SJCRH30 (cell line): Measurements from ENCODE around the gene EMX2. TPM values are rescaled to one million over a fixed set of nuclear protein-coding genes. Genes with fewer than 3 reads are reported as not detected.
"Not testable (repeated sequence)": the region's sequence is repeated elsewhere in the genome, so short reads cannot be mapped to it uniquely, and the experiment has no call there.

Source experiments
- DNase-seq, 2 experiments: peaks; one replicate each; pipeline ENCODE4 v3.0.0-alpha.2; 2015 to 2020
- H3K27ac ChIP-seq: fragments of 250-450 bp; sonication (Bioruptor Pico); 2 replicates; pipeline ENCODE4 v1.5.1; 2020; ENCODE audit warnings: mild to moderate bottlenecking, moderate library complexity
- H3K27me3 ChIP-seq: fragments of 250-450 bp; sonication (Bioruptor Pico); 2 replicates; pipeline ENCODE4 v1.5.1; 2020; ENCODE audit warnings: mild to moderate bottlenecking, moderate library complexity
- H3K36me3 ChIP-seq: fragments of 250-450 bp; sonication (Bioruptor Pico); 2 replicates; pipeline ENCODE4 v1.5.1; 2020; ENCODE audit warnings: mild to moderate bottlenecking, moderate library complexity
- H3K4me1 ChIP-seq: fragments of 250-450 bp; sonication (Bioruptor Pico); 2 replicates; pipeline ENCODE4 v1.5.1; 2020; ENCODE audit warnings: mild to moderate bottlenecking, moderate library complexity
- H3K4me3 ChIP-seq: fragments of 250-450 bp; sonication (Bioruptor Pico); 2 replicates; pipeline ENCODE4 v1.5.1; 2020; ENCODE audit warnings: mild to moderate bottlenecking, moderate library complexity
- H3K9me3 ChIP-seq: fragments of 250-450 bp; sonication (Bioruptor Pico); replicated peaks from 2 replicates; pipeline ENCODE4 v1.5.1; 2020; ENCODE audit warnings: mild to moderate bottlenecking, moderate library complexity
- total RNA-seq: library from RNA; depleted of rRNA; stranded (reverse); fragments of >200 nt; shearing (Covaris generic); gene quantifications from 2 replicates; pipeline ENCODE4 v1.2.3, GENCODE V29; 2014; rRNA removed

The EMX2 gene
- total RNA-seq = 2.5 and 2.6 TPM in 2 replicates

DNA sequence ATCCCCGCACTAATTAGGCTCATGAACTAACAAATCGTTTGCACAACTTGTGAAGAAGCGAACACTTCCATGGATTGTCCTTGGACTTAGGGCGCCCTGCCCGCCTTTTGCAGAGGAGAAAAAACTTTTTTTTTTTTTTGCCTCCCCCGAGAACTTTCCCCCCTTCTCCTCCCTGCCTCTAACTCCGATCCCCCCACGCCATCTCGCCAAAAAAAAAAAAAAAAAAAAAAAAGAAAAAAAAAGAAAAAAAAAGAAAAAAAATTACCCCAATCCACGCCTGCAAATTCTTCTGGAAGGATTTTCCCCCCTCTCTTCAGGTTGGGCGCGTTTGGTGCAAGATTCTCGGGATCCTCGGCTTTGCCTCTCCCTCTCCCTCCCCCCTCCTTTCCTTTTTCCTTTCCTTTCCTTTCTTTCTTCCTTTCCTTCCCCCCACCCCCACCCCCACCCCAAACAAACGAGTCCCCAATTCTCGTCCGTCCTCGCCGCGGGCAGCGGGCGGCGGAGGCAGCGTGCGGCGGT, at the start of gene EMX2:
EMX2 (plus strand) TSS at position 41 of the 519 bp plus-strand sequence. CDS start 522 bp downstream, outside the sequence.
- peaks cover 3% of the 10 kb centered on the region; the same call in 1 of the 2 replicates for H3K4me1 ChIP-seq
- H3K36me3 ChIP-seq = no peaks in the 10 kb centered on the region
- peak within 1 kb of the TSS; percentile 16; the same call in 1 of the 2 replicates for H3K27ac ChIP-seq
- H3K9me3 ChIP-seq = no peaks in the 10 kb centered on the region
- peaks cover 13% of the 10 kb centered on the region; the same call in 1 of the 2 replicates for H3K27me3 ChIP-seq
- DNase-seq = no peak
- H3K4me3 ChIP-seq = peak within 1 kb of the TSS; percentile 64

DNA sequence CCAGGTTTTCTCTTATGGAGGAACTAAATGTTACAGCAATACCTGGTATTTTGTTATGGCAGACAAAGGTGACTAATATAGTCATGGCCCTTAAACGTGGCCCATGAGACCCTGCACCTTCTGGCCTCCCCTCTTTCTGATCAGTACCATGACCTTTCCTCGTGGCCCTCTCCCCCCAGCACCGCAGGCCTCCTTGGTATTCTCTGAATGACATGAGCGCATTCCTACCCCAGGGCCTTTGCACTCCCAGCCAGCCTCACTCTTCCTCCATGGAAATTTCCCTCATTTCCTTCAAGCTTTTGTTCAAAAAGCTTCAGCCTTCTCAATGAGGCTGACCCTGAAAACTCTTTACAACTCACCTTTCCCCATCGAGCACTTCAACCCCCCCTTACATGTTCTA, 46.5 kb upstream of the EMX2 start:
- peaks cover 5% of the 10 kb centered on the region; the same call in 1 of the 2 replicates for H3K27me3 ChIP-seq
- H3K4me3 ChIP-seq = no peak overlapping the region
- H3K9me3 ChIP-seq = no peaks in the 10 kb centered on the region
- H3K27ac ChIP-seq = no peak overlapping the region
- no peaks in the 10 kb centered on the region for H3K4me1 ChIP-seq
- no peaks in the 10 kb centered on the region for H3K36me3 ChIP-seq
- no peak for DNase-seq

DNA sequence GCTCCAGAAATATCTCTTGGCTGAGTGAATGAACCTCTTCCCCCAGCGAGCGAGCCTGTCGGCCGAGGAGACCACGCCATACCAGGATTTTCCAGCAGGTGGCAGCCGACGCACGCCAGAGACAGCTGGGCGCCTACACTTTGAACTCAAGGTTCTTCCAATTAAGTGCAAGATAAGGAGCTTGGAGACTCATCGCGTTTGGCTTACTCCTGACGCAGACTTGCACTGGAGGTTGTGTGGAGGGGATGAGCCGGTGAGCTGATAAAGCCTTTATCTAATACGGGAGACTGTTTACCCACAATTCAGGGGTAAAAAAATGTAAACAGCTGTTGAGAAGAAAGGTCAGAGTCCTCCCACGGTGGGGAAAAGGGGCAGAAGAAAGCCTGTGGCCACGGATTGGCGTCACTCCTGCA, 45.9 kb upstream of the EMX2 start:
- Histone ChIP-seq H3K27me3 (peaks cover 5% of the 10 kb centered on the region; the same call in 1 of the 2 replicates), H3K4me3 (no peak overlapping the region), H3K4me1 (no peaks in the 10 kb centered on the region), H3K9me3 (no peaks in the 10 kb centered on the region), H3K27ac (no peak overlapping the region), H3K36me3 (no peaks in the 10 kb centered on the region)
- peak; percentile 64 to 86 for DNase-seq

DNA sequence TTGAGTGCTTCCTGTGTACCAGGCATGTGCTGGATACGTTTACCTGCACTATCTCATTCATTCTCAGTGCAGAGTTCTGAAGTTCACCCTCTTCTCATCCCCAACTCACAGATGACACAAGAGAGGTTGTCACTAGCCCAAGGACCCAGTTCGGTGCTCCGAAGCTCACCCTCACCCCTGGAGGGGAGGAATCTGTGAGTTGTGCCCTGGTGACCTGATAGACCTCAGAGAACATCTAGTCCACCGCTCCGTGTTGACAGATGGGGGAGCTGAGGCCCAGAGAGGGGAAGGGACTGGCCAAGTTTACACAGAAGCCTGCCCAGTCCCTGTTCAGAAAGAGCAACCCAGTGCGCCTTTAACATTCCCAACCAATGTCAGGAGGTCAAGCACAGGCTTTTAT, 44.8 kb upstream of the EMX2 start:
- Histone ChIP-seq H3K9me3 (no peaks in the 10 kb centered on the region), H3K27me3 (peaks cover 5% of the 10 kb centered on the region; the same call in 1 of the 2 replicates), H3K27ac (no peak overlapping the region), H3K36me3 (no peaks in the 10 kb centered on the region), H3K4me3 (no peak overlapping the region), H3K4me1 (peaks cover 7% of the 10 kb centered on the region)
- no peak for DNase-seq

DNA sequence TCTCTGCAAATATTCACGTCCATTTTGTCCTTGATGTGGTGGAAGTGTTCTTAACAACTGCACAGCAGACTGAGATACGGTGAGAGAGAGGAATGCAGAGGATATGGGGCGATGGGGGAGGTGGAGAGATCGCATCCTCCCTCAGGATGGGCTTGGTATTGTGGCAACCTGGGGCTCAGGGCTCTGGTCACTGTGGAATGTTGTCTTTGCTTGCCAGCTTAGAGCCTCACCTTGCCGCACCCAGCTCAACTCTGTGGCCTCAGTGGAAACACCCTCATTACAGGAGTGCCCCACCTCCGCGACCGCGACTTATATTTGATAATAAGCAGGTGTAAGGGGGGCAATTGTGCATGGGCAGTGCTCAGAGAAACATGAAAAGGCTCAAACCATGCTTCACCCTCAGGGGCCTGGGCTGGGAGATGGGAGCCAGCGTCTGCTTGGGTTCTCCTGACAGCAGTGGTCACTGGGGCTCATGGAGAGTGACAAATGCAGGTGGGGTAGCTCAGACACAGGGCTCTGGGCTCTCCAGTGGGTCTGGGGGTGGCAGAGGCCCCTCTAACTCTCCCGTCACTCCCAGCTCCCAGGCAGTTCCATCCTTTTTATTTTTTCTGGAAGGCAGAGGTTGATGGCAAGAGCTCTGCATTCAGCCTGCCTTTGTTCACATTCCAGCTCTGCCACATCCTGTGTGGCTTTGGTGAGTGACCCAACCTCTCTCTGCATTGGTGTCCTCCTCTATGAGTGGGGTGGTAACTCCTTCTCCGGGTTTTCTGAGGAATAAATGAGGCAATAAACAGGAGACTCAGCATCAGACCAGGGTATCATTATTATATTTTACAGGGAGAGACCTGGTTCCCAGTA, 43.1 kb upstream of the EMX2 start:
- Histone ChIP-seq H3K4me1 (peaks cover 16% of the 10 kb centered on the region), H3K27ac (no peak overlapping the region), H3K4me3 (no peak overlapping the region), H3K9me3 (no peaks in the 10 kb centered on the region), H3K36me3 (no peaks in the 10 kb centered on the region), H3K27me3 (no peaks in the 10 kb centered on the region)
- DNase-seq = peak in 1 of 2 experiments; percentile 9

DNA sequence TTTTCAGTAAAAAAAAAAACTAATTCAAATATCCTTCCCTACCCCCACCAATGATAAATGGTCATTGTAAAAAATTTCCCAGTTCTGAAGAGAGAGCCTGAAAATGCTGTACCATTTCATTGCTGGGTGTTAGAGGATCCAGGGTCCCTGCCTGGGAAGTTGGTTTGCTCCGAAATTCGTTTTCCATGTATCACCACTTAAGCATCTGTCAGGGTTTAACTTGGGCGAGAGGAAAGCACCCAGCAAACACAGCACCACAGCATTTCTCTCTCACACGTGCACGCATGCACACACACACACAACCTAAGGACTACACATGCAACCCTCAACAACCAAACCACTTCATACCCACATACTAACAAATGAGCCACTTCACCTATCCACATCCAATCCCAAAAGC, 42.1 kb upstream of the EMX2 start:
- H3K4me1 ChIP-seq = peaks cover 16% of the 10 kb centered on the region
- DNase-seq = no peak
- H3K4me3 ChIP-seq = no peak overlapping the region
- no peaks in the 10 kb centered on the region for H3K9me3 ChIP-seq
- H3K27ac ChIP-seq = no peak overlapping the region
- no peaks in the 10 kb centered on the region for H3K27me3 ChIP-seq
- no peaks in the 10 kb centered on the region for H3K36me3 ChIP-seq

DNA sequence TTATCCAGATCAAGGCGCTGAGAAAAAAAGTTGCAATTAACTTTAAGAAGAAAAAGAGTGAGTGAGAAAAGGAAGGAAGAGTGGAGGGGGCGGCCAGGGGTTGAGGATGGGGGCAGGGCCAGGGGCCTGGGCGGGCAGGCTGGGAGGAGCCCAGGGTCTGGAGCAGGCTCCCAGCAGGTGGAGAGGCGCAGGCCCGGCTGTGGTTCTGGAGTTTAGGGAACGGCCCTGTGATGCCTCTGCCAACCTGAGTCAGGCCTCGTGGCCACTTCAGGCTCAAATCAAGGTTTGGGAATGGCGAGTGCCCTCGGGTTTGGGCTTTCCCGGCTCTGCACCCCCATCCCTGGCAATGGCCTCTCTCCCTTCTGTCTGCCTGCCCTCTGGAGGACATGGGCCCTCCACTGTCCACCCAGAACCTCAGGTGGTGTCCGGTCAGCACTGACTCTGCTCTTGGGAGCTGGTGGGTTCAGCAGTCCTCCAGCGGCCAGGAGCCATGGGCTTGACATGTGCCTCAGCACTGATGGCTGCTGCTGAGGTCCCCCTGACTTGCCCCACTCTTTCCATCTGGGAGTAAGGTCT, 41.0 kb upstream of the EMX2 start:
- Histone ChIP-seq H3K4me3 (no peak overlapping the region), H3K27me3 (no peaks in the 10 kb centered on the region), H3K36me3 (no peaks in the 10 kb centered on the region), H3K4me1 (peaks cover 16% of the 10 kb centered on the region), H3K9me3 (no peaks in the 10 kb centered on the region), H3K27ac (no peak overlapping the region)
- no peak for DNase-seq

DNA sequence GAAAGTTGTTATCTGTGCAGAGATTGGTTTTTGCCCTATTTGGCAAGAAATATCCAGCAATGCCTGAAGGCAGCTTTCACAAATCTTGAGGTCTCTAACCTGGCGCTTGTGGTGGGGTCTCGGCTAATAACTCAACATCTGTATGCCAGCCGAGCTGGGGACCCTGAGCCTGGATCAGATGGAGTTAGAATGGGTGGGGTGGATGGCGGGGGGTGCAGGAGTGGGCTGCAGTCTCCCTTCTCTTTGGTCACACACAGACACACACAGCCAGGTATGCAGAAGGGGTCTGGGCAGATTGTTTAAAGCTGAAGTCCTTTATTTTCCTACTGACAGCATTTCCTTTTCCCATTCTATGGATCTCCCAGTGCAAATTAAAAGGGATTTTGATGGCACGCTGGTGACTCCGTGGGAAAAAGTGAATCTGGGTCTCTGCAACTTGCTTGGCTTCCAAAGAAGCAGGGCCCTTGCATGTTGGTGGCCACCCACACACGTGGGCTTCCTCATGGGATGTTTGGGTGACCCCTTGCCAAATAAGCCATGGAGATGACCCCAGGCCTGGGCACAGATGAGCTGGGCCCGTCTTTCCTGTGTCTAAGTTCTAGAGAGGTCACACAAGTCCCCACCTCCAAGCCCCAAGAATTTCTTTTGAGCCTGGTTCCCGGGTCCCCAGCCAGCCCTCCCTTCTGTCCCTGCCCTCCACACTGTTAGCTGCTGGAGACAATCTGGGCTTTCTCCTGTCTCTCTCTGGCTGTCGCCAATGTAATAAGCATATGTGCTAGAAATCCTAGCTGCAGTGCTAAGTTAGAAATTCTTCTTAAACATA, 39.9 kb upstream of the EMX2 start:
- Histone ChIP-seq H3K9me3 (no peaks in the 10 kb centered on the region), H3K4me1 (peaks cover 16% of the 10 kb centered on the region), H3K36me3 (no peaks in the 10 kb centered on the region), H3K4me3 (peak overlapping the region; percentile 42), H3K27ac (peak overlapping the region; percentile 89), H3K27me3 (no peaks in the 10 kb centered on the region)
- DNase-seq = no peak

DNA sequence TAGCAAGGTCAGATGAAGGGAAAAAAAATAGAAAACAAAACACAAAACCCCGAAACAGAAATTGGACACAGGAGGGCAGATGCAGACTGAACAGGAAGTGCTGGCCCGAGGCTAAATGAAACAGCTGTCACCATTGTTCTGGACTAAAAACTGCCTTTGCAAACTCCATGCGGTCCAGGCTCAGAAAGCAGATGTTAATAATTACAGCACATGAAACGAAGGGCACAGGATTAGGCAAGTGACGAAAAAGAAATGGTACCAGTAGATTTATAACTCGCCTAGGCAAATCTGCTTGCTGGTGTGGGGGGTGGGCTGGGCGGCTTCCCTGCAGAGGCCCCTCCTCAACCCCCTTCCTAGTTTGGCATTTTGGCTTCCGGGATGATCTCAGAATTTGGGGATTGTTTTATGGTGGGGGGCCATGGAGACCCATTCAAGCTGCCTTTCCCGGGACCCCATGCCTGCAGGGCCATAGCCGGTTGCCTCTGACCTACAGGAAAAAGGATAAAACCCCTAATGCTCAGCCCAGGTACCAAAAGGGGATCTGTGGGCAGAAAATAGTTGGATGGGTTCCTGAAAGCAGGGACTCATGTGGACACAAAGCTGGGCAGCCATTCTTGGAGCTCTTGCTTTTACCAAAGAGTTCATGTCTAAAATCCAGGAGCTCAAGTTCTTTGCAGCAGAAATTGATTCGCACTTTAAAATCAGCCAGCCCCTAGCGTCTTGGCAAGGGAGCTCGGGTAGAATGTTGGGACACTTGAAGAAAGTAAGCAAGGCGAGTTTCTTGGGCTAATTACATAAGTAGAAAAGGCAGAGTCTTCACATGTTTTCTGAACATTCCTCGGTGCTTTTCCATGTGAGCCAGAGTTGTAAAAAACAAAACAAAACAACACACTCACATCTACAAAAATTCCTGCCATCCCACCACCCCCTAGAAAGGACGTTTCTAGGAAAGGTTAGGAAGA, 39.0 kb upstream of the EMX2 start:
- Histone ChIP-seq H3K4me3 (peak overlapping the region; percentile 42), H3K27me3 (no peaks in the 10 kb centered on the region), H3K4me1 (peaks cover 16% of the 10 kb centered on the region), H3K9me3 (no peaks in the 10 kb centered on the region), H3K36me3 (no peaks in the 10 kb centered on the region), H3K27ac (peak overlapping the region; percentile 89)
- peak; percentile 84 to 96 for DNase-seq

DNA sequence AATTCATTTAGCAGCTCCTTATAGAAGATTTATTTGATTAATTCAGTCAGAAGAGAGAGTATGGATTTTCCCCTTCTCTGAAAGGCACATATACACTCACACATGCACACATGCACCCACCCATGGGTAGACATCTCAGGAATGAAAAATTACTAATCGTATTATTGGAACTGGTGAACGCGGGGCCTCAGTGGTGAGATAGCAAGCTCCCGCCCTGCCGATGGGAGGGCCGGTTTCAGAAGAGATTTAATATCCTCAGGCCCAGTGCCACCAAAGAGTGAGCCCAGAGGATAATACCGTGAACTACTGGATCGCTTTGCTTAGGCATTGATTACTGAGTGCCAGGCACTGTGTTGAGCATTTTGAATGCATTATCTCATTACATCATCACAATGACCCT, 38.0 kb upstream of the EMX2 start:
- Histone ChIP-seq H3K4me3 (no peak overlapping the region), H3K9me3 (no peaks in the 10 kb centered on the region)

DNA sequence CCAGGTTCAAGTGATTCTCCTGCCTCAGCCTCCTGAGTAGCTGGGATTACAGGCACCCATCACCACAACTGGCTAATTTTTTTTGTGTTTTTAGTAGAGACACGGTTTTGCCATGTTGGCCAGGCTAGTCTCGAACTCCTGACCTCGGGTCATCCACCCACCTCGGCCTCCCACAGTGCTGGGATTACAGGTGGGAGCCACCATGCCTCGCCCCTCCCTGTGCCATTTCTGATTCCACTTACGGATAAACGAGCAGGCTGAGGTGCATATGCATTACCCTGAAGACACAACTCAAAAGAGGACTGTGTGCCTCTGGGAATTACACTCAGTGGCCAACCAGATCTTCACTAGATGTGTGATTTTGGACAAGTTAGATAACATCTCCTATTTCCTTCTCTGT, 35.5 kb upstream of the EMX2 start:
- not testable (repeated sequence) for H3K9me3 ChIP-seq, H3K27me3 ChIP-seq, H3K4me3 ChIP-seq, H3K36me3 ChIP-seq, H3K27ac ChIP-seq, DNase-seq
- peaks cover 16% of the 10 kb centered on the region for H3K4me1 ChIP-seq

More for the DNA sequence above, 38.0 kb upstream of the EMX2 start:
- no peaks in the 10 kb centered on the region for H3K27me3 ChIP-seq
- no peak for DNase-seq
- H3K27ac ChIP-seq = no peak overlapping the region
- H3K4me1 ChIP-seq = peaks cover 16% of the 10 kb centered on the region
- no peaks in the 10 kb centered on the region for H3K36me3 ChIP-seq

DNA sequence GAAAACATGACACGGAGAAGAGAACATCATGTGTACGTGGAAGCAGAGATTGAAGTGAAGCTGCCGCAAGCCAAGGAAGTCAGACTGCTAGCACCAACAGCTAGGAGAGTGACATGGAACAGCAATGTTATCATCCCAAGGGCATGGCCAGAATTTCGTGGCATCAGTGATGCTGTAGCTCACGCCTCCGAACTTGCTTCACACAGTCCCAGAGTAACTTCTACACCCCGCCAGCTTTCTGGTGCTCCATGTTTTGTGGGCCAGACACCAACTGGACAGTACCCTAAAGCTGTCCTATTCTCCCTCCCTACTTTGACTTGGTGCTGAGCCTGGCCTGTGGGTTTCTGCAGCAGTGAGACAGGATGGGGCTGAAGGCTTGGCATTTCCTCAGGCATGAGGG, 33.0 kb upstream of the EMX2 start:
- no peak overlapping the region for H3K4me3 ChIP-seq
- no peaks in the 10 kb centered on the region for H3K9me3 ChIP-seq
- no peak overlapping the region for H3K27ac ChIP-seq
- H3K27me3 ChIP-seq = no peaks in the 10 kb centered on the region
- no peaks in the 10 kb centered on the region for H3K4me1 ChIP-seq
- DNase-seq = no peak
- H3K36me3 ChIP-seq = no peaks in the 10 kb centered on the region

DNA sequence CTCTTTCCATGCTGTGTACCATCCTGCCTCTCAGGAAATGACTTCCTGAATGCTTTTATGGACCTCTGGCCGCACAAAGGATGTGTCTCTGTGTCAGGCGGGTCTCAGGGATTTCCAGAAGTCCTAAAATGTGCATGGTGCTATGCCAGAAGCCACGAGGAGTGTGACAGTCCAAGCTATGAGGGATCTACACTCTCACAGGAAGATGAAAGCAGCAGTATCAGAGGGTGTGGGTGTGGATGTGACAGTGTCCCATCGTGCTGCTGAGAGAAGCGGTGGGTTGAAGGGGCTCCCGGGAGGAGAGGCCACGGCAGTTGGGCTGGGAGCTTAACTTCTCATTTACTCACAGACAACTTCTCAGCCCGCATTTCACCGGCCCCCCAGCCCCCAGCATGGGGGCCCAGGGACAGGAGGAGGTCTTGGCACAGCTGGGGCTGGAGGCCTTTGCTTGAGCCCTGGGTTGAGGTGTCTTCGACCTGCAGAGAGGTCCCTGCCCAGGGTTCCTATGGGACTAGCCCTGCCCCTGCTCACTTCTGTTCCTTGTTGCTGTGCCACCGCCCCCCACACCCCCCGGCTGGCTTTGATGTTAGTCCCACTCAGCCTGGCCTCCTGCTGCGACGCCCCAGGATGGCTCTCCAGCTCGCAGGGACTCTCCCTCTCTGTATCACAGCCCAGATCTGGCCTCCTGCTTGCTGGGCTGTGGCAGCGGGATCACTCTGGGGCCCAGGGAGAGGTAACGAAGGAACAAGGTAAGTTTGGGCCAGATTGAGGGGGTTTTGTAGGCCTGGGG, 30.8 kb upstream of the EMX2 start:
- Histone ChIP-seq H3K4me1 (no peaks in the 10 kb centered on the region), H3K36me3 (no peaks in the 10 kb centered on the region), H3K27ac (no peak overlapping the region), H3K9me3 (no peaks in the 10 kb centered on the region), H3K27me3 (no peaks in the 10 kb centered on the region), H3K4me3 (no peak overlapping the region)
- no peak for DNase-seq
